Gastrocnemius medialis (tissue), 4 donors: Measurements from ENCODE around the gene GTF3C1. TPM values are rescaled to one million over a fixed set of nuclear protein-coding genes. Genes with fewer than 3 reads are reported as not detected.
"Not testable (repeated sequence)": the region's sequence is repeated elsewhere in the genome, so short reads cannot be mapped to it uniquely, and the experiment has no call there.

Experiments
- ATAC-seq, 2 donors: fragments of 150-250 bp; one replicate each; pipeline ENCODE4 v1.9.1; 2016
- DNase-seq, 2 donors: peaks; one replicate each; pipeline ENCODE4 v3.0.0-alpha.2; 2019
- H3K27ac ChIP-seq, 4 donors: fragments of 200-600 bp; sonication (generic); 1 replicate in 1 of 4; 2 replicates in 3 of 4; pipeline ENCODE4 v1.5.1; 2016 to 2018; ENCODE audit warnings: mild to moderate bottlenecking in 2 of 4, moderate library complexity in 1 of 4
- H3K27me3 ChIP-seq, 3 donors: fragments of 200-600 bp; sonication (generic) in 2 of 3; 1 replicate in 1 of 3; 2 replicates in 2 of 3; pipeline versions ENCODE4 v1.5.1 to v1.6.0; 2016 to 2019; ENCODE audit warnings: mild to moderate bottlenecking in 1 of 3, moderate library complexity in 1 of 3
- H3K36me3 ChIP-seq, 2 donors: fragments of 200-600 bp; sonication (generic) in 1 of 2; one replicate each; pipeline ENCODE4 v1.5.1; 2017 to 2018
- H3K4me1 ChIP-seq, 2 donors: fragments of 200-600 bp; sonication (generic) in 1 of 2; one replicate each; pipeline ENCODE4 v1.5.1; 2016 to 2017; ENCODE audit warnings: mild to moderate bottlenecking in 2 of 2
- H3K4me3 ChIP-seq, 4 donors: fragments of 200-600 bp; sonication (generic) in 3 of 4; 1 replicate in 1 of 4; 2 replicates in 3 of 4; pipeline ENCODE4 v1.5.1; 2016 to 2019; ENCODE audit warnings: mild to moderate bottlenecking in 2 of 4
- H3K9me3 ChIP-seq, 3 donors: fragments of 200-600 bp; sonication (generic) in 2 of 3; 1 replicate in 1 of 3; 2 replicates in 2 of 3; pipeline ENCODE4 v1.5.1; 2016 to 2019
- POLR2A ChIP-seq, 2 donors: fragments of 450-650 bp; IDR thresholded peaks; one replicate each; pipeline ENCODE4 v1.6.1; 2017; ENCODE audit warnings: antibody characterized with exemption in 2 of 2, mild to moderate bottlenecking in 2 of 2, moderate library complexity in 2 of 2
- in situ Hi-C, 4 donors: fragments of 200-750 bp; cut with MboI; loops; one replicate each; pipeline versions ENCODE4 v1.15.0 to v1.8.0; 2017; ENCODE audit warnings: low sequenced_read_pairs in 4 of 4
- intact Hi-C: fragments of 100-400 bp; cut with DNase I; formaldehyde crosslinking; loops from one replicate; pipeline ENCODE4 v1.15.1; 2023; ENCODE audit warnings: low total_unique reads
- total RNA-seq, 4 donors: library from RNA; depleted of rRNA; stranded (reverse); fragments of >200 nt; gene quantifications; one replicate each; pipeline versions ENCODE4 v1.1.0 to v1.2.3, GENCODE V29; 2016
- TF ChIP-seq, protein P1 (sequence below), 5 experiments: fragments of 450-650 bp in 3 of 5; fragments of 200-600 bp in 2 of 5; sonication (generic) in 2 of 5; IDR thresholded peaks in 4 of 5; conservative IDR thresholded peaks in 1 of 5; 1 replicate in 4 of 5; 2 replicates in 1 of 5; pipeline ENCODE4 v1.5.1; 2016 to 2019; ENCODE audit warnings: antibody characterized with exemption in 5 of 5, mild to moderate bottlenecking in 3 of 5, moderate library complexity in 3 of 5

The GTF3C1 gene
- total RNA-seq, 4 donors from 2014 or later: 52.0 to 108 (median 67.8) TPM

DNA sequence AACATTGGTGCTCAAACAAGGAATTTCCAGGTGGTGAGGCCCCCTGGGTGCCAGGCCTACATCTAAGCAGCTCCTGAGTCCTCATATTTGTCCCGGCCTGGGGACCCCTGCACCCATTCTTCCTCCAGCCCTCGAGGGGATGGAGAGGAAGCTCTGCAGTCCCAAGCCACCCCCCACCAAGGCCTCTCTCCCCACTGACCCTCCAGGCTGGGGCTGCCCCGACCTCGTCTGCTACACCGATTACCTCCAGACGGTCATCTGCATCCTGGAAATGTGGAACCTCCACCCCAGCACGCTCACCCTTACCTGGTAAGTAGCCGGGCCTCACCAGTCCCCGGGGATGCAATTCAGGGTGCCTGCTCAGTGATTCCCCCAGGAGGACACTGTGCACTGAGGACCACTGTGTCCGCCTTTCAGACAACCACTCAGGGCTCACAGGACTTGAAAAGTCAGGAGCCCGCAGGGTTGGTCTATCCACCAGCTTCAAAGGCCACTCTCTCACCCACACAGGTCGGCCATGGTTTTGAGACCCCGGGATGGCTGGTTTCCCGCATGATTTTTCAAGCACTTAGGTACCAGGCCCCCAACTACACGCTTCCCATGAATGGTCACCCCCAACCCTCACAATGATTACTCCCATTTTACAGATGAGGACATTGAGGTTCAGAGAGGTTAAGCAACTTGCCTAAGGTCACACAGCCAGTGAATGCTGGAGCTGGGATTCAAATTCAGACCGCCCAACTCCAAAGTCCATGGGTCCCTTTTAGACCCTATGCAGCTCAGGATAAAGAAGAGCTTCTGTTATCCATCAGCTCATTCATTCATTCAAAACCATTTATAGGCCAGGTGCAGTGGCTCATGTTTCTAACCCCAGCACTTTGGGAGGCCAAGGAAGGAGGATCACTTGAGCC is 115.3 kb downstream of the GTF3C1 start:
- H3K4me1 ChIP-seq: no peaks in the 10 kb centered on the region
- no peaks in the 10 kb centered on the region for H3K9me3 ChIP-seq
- DNase-seq: no peak
- no peak for ATAC-seq
- no peak overlapping the region for H3K4me3 ChIP-seq
- H3K36me3 ChIP-seq: no peaks in the 10 kb centered on the region
- no peak for TF ChIP-seq POLR2A (IDR thresholded peaks at IDR 0.05)
- TF ChIP-seq, protein P1, sequence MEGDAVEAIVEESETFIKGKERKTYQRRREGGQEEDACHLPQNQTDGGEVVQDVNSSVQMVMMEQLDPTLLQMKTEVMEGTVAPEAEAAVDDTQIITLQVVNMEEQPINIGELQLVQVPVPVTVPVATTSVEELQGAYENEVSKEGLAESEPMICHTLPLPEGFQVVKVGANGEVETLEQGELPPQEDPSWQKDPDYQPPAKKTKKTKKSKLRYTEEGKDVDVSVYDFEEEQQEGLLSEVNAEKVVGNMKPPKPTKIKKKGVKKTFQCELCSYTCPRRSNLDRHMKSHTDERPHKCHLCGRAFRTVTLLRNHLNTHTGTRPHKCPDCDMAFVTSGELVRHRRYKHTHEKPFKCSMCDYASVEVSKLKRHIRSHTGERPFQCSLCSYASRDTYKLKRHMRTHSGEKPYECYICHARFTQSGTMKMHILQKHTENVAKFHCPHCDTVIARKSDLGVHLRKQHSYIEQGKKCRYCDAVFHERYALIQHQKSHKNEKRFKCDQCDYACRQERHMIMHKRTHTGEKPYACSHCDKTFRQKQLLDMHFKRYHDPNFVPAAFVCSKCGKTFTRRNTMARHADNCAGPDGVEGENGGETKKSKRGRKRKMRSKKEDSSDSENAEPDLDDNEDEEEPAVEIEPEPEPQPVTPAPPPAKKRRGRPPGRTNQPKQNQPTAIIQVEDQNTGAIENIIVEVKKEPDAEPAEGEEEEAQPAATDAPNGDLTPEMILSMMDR (IDR thresholded peaks at IDR 0.05 in 4 of 5, conservative IDR thresholded peaks at IDR 0.05 in 1 of 5): no peak
- peaks cover 0 to 7% (median 0%) of the 10 kb centered on the region in 3 donors for H3K27me3 ChIP-seq
- in situ Hi-C loops (no loop called here), intact Hi-C loops (no loop called here)
- H3K27ac ChIP-seq: no peak overlapping the region

DNA sequence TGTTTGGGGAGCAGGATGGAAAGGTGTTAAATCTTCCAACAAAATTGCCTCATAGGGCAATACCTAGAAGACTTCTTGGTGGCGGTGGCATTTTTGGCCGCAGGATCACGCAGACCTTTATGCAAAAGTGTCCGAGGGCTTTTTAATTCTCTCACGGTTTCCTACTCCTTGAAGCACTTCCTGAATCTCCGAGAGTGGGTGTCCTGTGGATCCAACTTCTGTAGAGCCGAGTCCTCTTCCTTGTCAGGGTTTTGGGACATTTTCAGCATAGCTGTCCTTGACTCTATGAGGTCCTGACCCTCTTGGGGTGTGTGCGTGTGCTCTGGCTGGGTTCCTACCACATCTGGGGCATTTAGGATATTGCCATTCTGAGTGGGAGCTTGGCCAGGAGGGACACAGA is 116.1 kb downstream of the GTF3C1 start:
- in situ Hi-C loops (no loop called here), intact Hi-C loops (no loop called here)
- Histone ChIP-seq H3K27ac (no peak overlapping the region), H3K36me3 (no peaks in the 10 kb centered on the region), H3K9me3 (no peaks in the 10 kb centered on the region), H3K4me3 (no peak overlapping the region), H3K27me3 (peaks cover 0 to 7% (median 0%) of the 10 kb centered on the region in 3 donors), H3K4me1 (no peaks in the 10 kb centered on the region)
- DNase-seq: no peak
- TF ChIP-seq POLR2A (IDR thresholded peaks at IDR 0.05): no peak
- TF ChIP-seq, protein P1 (IDR thresholded peaks at IDR 0.05 in 4 of 5, conservative IDR thresholded peaks at IDR 0.05 in 1 of 5): no peak
- ATAC-seq: no peak

DNA sequence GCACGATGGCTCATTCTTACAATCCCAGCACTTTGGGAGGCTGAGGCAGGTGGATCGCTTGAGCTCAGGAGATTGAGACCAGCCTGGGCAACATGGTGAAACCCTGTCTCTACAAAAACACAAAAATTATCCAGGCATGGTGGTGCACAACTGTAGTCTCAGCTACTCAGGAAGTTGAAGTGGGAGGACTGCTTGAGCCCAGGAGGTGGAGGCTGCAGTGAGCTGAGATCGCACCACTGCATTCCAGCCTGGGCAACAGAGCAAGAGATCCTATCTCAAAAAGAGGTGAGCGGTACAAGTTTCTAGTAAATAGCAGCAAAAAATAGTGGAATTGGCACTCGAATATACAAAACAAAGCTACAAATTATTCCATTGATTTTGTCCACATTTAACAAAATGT is 116.5 kb downstream of the GTF3C1 start:
- H3K27me3 ChIP-seq, intact Hi-C loops, H3K36me3 ChIP-seq, H3K4me1 ChIP-seq, DNase-seq, H3K4me3 ChIP-seq, in situ Hi-C loops, H3K27ac ChIP-seq, ATAC-seq, H3K9me3 ChIP-seq: not testable (repeated sequence)

DNA sequence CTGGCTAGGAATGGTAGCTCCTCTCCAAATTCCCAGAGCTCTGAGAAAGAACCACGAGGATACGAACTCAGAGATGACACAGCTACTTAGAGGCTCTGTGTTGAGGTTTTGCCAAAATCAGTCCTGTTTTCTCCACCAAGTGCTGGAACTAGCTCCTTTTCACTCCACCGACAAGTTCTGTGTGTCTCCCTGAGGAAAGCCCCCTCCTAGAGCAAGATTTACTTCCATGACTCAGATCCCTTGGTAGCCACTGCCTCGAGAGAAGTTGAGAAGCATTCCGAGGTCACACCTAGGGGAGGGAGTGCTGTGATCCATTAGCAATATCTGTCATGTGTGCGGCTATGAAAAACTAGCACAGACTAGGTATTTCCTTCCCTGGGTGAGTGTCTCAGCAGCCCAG is 117.2 kb downstream of the GTF3C1 start:
- DNase-seq: no peak
- Histone ChIP-seq H3K36me3 (no peaks in the 10 kb centered on the region), H3K27ac (no peak overlapping the region), H3K9me3 (no peaks in the 10 kb centered on the region), H3K27me3 (peaks cover 0 to 7% (median 0%) of the 10 kb centered on the region in 3 donors), H3K4me3 (no peak overlapping the region), H3K4me1 (no peaks in the 10 kb centered on the region)
- intact Hi-C loops: no loop called here
- no peak for ATAC-seq
- no peak for TF ChIP-seq POLR2A (IDR thresholded peaks at IDR 0.05)
- TF ChIP-seq, protein P1 (IDR thresholded peaks at IDR 0.05 in 4 of 5, conservative IDR thresholded peaks at IDR 0.05 in 1 of 5): no peak
- in situ Hi-C loops: no loop called here

DNA sequence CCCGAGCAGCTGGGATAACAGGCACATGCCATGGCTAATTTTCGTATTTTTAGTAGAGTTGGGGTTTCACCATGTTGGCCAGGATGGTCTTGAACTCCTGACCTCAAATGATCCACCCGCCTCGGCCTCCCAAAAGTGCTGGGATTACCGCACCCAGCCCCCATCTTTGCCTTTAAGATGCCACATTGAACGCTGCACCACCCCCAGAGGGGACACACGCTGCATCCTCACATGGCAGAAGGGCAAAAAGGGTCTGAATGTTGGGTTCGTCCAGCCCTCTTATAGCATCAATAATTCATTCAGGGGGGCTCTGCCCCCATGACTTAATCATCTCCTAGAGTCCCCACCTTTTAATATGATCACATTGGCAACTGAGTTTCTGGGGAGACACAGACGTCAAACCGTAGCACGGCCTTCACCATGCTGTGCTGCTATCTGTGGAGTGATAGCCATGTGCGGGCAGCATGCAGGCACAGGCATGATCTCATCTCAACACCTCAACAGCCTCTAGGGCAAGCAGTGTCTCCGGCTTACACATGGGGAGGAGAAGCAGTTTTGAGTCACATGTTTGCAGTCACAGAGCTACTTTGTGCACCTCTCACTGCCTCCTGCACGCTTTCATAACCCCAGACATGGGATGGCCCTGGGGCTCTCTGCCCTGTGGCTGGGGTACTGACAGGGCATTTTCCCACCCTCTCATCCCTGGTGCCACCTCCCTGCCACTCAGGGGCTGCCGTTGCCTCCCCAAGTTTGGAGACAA is 117.8 kb downstream of the GTF3C1 start:
- Histone ChIP-seq H3K9me3 (no peaks in the 10 kb centered on the region), H3K27me3 (peaks cover 0 to 7% (median 0%) of the 10 kb centered on the region in 3 donors), H3K36me3 (no peaks in the 10 kb centered on the region), H3K4me1 (no peaks in the 10 kb centered on the region), H3K4me3 (no peak overlapping the region), H3K27ac (no peak overlapping the region)
- DNase-seq: no peak
- intact Hi-C loops: no loop called here
- no peak for TF ChIP-seq POLR2A (IDR thresholded peaks at IDR 0.05)
- TF ChIP-seq, protein P1 (IDR thresholded peaks at IDR 0.05 in 4 of 5, conservative IDR thresholded peaks at IDR 0.05 in 1 of 5): no peak
- no peak for ATAC-seq
- in situ Hi-C loops: no loop called here
